Measurements from ENCODE around the gene UBE2L6.
A peak's percentile ranks its signal among the peaks of the same experiment; 100 is the strongest.

UBE2L6 gene

DNA sequence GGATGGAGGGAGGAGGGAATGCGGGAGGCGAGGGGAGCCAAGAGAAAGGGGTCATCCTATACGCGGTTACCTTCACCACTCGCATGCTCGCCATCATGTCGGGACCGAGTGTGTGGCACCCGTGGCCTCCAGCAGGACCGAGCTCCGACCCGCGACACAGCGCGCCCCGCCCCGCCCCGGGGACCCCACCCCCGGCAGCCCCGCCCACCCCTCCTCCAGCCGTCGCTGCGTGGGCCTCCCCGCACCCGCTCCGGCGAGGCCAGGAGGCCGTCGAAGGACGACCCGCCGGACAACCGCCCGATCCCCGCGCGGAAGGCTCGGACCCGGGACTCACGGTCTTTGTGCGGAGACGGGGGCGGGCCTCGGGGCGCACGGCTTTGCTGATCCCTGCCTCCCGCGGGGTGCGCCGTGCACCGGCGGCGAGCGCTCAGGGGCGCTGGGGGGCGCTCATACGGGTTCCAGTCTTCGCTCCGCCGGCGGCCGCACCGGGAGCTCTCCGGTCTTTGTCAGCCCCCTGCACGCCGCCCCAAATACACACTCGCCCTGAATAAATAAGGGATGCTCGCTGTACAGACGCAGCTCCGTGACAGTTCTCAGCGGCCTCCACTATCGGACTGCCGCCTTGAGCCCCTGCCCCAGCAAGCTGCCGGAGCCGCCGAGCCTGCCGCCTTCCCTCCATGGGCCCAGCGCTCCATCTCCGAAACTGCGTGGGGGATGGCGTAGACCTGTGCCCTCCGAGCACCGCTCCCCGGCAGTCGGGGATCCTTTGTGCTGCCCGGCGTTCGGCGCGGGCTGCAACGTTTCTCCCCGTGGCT, at the start of gene UBE2L6:
TSS of gene UBE2L6 (minus strand) at position 158 of the 815 bp plus-strand sequence. CDS start at position 97, 61 bp downstream.
- peak; percentile 38 to 58 (median 49) for DNase-seq (ENCODE audit: low read depth in 3 of 3, low spot score in 1 of 3)

DNA sequence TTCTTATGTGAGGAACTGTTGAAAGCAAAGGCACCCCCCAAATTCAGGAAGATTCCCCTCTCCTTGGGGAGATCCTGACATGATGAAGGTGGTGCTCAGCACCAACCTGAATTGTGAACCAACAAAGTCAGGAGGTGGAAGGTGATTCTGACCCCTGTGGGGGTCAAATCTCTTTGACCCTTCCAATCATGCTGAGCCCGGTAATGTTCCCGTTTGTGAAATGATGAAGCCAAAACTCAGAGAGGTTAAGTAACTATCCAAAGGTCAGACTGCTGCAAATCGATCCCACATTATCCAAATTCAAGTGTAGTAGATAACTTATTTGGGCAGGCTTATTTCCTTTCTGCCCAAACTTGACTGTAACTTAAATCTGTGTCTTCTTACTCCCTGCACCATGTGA, 49.1 kb upstream of the UBE2L6 start:
- DNase-seq (ENCODE audit: low read depth in 3 of 3, low spot score in 1 of 3) = no peak

DNA sequence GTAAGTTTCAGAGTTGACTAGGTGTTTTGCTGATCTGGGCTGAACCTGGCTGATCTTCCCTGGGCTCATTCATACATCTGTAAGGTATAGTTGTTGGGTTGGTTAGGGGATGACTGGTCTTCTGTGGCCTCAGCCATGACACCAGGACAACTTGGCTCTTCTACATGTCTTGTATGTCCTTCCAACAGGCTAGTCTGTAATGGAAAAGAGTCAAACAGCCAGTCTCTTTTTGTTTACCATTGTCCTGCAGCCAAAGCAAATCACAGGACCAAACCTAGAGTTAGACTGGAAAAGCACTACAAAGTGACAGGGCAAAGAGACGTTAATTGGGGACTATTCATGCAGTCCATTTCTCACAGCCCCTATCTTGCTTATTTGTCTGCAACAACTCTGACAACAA, 47.8 kb upstream of the UBE2L6 start:
- no peak for DNase-seq (ENCODE audit: low read depth in 3 of 3, low spot score in 1 of 3)

DNA sequence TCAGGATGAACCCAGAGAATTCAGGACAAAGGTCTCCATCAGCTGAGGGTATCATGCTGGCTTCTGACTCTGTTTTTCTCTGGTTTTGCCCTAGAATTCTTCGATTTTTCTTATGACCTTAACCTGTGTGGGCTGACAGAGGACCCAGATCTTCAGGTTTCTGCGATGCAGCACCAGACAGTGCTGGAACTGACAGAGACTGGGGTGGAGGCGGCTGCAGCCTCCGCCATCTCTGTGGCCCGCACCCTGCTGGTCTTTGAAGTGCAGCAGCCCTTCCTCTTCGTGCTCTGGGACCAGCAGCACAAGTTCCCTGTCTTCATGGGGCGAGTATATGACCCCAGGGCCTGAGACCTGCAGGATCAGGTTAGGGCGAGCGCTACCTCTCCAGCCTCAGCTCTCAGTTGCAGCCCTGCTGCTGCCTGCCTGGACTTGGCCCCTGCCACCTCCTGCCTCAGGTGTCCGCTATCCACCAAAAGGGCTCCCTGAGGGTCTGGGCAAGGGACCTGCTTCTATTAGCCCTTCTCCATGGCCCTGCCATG, 46.8 kb upstream of the UBE2L6 start:
- DNase-seq (ENCODE audit: low read depth in 3 of 3, low spot score in 1 of 3) = no peak

DNA sequence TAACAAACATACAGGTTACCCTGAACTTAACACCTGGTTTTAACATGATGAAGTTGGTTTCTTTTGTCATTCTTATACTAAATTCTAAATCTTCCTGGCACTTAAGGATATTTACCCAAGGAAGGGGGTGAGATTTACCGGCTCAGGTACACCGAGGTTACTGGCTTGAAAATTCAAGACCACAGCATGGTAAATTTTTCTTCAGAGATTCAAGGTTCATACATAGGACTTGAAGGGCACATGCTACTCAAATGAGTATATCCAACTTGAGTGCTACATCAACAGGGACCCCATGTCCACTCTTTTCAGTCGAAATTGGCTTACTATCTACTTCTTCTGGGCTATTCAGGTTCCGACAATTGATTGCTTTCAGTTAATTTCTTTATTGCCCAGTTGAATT, 42.7 kb upstream of the UBE2L6 start:
- DNase-seq (ENCODE audit: low read depth in 3 of 3, low spot score in 1 of 3) = no peak

DNA sequence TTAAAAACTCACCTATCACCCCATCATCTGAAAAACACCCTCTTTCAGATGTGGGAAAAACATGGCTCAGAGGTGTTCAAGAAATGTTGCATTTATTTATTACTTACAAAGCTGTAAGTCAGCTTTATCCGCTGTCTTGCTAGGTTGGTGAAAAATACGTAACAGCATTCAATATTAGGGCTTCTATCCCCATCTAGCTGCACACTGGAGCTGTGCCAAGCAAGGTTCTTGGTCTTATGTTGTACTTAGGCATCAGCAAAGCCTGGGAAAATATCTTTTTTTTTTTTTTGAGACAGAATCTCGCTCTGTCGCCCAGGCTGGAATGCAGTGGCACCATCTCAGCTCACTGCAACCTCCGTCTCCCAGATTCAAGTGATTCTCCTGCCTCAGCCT, 37.6 kb upstream of the UBE2L6 start:
- no peak for DNase-seq (ENCODE audit: low read depth in 3 of 3, low spot score in 1 of 3)

- no peak for DNase-seq (ENCODE audit: low read depth in 3 of 3, low spot score in 1 of 3)
These were observed 37.0 kb upstream of the UBE2L6 start for GRCh38 chr11:57604296-57605027.

GRCh38 chr11:57601297-57601696, 33.8 kb upstream of the UBE2L6 start:
- DNase-seq (ENCODE audit: low read depth in 3 of 3, low spot score in 1 of 3) = no peak

DNA sequence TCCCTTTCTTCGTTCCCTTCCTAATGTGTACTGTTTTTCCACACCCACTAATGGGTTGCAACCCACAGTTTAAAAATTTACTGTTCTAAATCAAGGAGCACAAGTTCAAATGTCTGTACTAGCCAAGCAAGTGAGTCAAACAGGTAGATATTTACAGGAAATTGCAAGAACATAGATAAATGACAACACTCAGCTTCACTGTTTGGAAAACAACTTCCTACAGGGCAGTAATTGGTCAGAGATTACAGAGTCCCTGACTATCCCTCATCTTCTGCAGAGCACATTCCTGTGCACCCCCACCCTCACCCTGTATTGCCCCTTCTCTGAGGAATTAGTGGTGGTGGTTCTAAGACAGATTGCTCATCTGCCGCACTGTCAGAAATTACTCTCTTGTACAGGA, 31.9 kb upstream of the UBE2L6 start:
- DNase-seq (ENCODE audit: low read depth in 3 of 3, low spot score in 1 of 3) = no peak

DNA sequence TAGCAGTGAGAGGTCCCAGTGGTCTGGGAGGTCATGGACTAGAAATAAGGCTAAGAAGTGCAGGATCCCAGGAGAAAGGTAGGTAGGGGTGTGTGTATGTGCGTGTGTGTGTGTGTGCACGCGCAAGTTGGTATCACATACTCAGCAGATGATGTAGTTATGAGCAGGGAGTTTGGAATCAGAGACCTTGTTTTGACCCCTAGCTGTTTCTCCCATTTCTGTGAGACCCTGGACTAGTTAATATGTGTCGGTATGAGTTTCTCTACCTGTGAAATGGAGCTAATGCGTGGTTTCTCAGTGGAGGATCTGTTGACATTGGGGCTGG, 31.3 kb upstream of the UBE2L6 start:
- DNase-seq (ENCODE audit: low read depth in 3 of 3, low spot score in 1 of 3) = no peak

GRCh38 chr11:57597916-57598830, 30.7 kb upstream of the UBE2L6 start:
- DNase-seq (ENCODE audit: low read depth in 3 of 3, low spot score in 1 of 3) = no peak

GRCh38 chr11:57597461-57597915, 30.0 kb upstream of the UBE2L6 start, which contains the start of gene SERPING1:
SERPING1 (plus strand) TSS chr11:57597685; CDS start chr11:57598271, 586 bp downstream.
- no peak for DNase-seq (ENCODE audit: low read depth in 3 of 3, low spot score in 1 of 3)

DNA sequence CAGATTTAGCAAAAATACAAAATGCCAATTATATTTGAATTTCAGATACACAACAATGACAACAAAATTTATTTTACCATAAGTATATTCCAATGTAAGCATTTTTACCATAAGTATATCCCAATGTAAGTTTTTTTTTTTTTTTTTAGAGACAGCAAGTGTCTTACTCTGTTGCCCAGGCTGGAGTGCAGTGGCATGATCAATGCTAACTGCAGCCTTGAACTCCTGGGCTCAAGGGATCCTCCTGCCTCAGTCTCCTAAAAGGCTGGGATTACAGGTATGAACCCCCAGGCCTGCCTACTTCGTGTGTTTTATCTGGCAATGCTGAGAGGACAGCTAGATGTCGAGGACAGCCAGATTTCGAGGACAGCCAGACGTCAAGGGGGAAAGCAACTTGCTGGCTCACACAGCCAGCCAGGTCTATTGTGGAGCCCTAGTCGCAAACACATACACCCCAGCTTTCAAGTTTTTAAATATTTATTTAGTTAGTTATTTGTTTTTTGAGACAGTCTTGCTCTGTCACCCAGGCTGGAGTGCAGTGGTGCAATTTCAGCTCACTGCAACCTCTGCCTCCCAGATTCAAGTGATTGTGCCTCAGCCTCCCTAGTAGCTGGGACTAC, 28.9 kb upstream of the UBE2L6 start:
- no peak for DNase-seq (ENCODE audit: low read depth in 3 of 3, low spot score in 1 of 3)

- no peak for DNase-seq (ENCODE audit: low read depth in 3 of 3, low spot score in 1 of 3)
These were observed 20.7 kb upstream of the UBE2L6 start for GRCh38 chr11:57588046-57588710.

DNA sequence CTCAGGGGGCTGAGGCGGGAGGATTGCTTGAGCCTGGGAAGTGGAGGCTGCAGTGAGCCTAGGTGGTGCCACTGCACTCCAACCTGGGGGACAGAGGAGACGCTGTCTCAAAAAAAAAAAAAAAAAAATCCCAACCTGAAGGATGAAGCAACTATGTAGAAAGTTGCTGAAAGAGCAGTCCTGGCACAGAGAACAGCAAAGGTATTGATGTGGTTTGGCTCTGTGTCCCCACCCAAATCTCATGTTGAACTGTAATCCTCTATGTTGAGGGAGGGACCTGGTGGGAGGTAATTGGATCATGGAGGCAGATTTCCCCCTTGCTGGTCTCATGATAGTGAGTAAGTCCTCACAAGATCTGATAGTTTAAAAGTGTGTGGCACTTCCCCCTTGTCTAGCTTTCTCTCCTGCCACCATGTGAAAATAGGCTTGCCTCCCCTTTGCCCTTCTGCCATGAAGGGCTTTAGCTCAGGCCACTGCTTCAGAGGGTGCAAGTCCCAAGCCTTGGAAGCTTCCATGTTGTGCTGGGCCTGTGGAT, 19.3 kb upstream of the UBE2L6 start:
- DNase-seq (ENCODE audit: low read depth in 3 of 3, low spot score in 1 of 3) = no peak

- no peak for DNase-seq (ENCODE audit: low read depth in 3 of 3, low spot score in 1 of 3)
These were observed 17.8 kb upstream of the UBE2L6 start for GRCh38 chr11:57585301-57585700.

GRCh38 chr11:57584341-57584740, 16.9 kb upstream of the UBE2L6 start:
- DNase-seq (ENCODE audit: low read depth in 3 of 3, low spot score in 1 of 3) = no peak

DNA sequence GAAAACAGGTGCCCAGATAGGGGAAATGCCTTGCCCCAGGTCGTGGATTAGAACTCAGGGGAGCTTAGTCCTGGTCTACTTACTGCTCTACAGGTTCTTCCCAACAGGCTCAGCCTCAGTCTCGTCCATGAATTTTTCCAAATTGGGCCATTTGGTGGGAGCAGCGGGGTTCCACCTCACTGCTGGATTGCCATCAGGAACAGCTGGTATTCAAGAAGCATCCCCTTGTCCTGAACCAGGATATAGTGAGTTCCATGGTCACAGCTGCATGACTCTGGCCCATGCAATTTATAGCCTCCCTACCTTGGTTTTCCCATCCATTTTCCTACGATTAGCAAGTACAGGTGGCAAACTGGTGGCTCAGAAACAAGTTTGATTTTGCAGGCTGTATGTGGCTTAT, 6.6 kb upstream of the UBE2L6 start:
- no peak for DNase-seq (ENCODE audit: low read depth in 3 of 3, low spot score in 1 of 3)

GRCh38 chr11:57571606-57572005, 4.1 kb upstream of the UBE2L6 start:
- DNase-seq (ENCODE audit: low read depth in 3 of 3, low spot score in 1 of 3) = no peak

GRCh38 chr11:57568330-57568766, 876 bp upstream of the UBE2L6 start:
- DNase-seq (ENCODE audit: low read depth in 3 of 3, low spot score in 1 of 3) = peak in 2 of 3 donors; percentile 75 to 89

Data from stimulated activated CD4-positive, alpha-beta T cell treated with anti-CD3 and anti-CD28 coated beads, TNF-alpha, amount 100 ng/mL, for 1 hour (primary cell).